NT2/D1 (cell line): ENCODE measurements around the gene PKMYT1.
A peak's percentile ranks its signal among the peaks of the same experiment; 100 is the strongest.

Experiments
- DNase-seq: peaks from one replicate; pipeline ENCODE4 v3.0.0-alpha.2; 2011; ENCODE audit warnings: low read depth, low spot score
- H3K27me3 ChIP-seq: 2 replicates; pipeline ENCODE4 v1.6.0; 2011; ENCODE audit warnings: mild to moderate bottlenecking; ENCODE audit not compliant: insufficient read length, insufficient read depth
- H3K36me3 ChIP-seq: 2 replicates; pipeline ENCODE4 v1.6.1; 2011; ENCODE audit warnings: mild to moderate bottlenecking, low read length, mixed read lengths; ENCODE audit not compliant: insufficient read depth, insufficient read length
- H3K4me1 ChIP-seq: 2 replicates; pipeline ENCODE4 v1.5.1; 2011; ENCODE audit not compliant: insufficient read depth, insufficient read length
- H3K4me3 ChIP-seq: 2 replicates; pipeline ENCODE4 v1.5.1; 2011; ENCODE audit warnings: low read depth; ENCODE audit not compliant: insufficient read length
- H3K9ac ChIP-seq: 2 replicates; pipeline ENCODE4 v1.6.0; 2011; ENCODE audit warnings: low read depth; ENCODE audit not compliant: insufficient read length
- H3K9me3 ChIP-seq: 2 replicates; pipeline ENCODE4 v1.5.1; 2011; ENCODE audit warnings: mild to moderate bottlenecking, low read length; ENCODE audit not compliant: insufficient read depth
- SUZ12 ChIP-seq: IDR thresholded peaks from 2 replicates; pipeline ENCODE4 v1.6.1; 2011; ENCODE audit not compliant: insufficient read length, insufficient read depth; ENCODE audit errors: extremely low read depth
- YY1 ChIP-seq: IDR thresholded peaks from 2 replicates; pipeline ENCODE4 v1.6.1; 2011; ENCODE audit not compliant: insufficient read length, insufficient read depth
- ZNF274 ChIP-seq: IDR thresholded peaks from 2 replicates; pipeline ENCODE4 v1.6.1; 2011; ENCODE audit warnings: mild to moderate bottlenecking, low read depth, low read length

PKMYT1 gene

DNA sequence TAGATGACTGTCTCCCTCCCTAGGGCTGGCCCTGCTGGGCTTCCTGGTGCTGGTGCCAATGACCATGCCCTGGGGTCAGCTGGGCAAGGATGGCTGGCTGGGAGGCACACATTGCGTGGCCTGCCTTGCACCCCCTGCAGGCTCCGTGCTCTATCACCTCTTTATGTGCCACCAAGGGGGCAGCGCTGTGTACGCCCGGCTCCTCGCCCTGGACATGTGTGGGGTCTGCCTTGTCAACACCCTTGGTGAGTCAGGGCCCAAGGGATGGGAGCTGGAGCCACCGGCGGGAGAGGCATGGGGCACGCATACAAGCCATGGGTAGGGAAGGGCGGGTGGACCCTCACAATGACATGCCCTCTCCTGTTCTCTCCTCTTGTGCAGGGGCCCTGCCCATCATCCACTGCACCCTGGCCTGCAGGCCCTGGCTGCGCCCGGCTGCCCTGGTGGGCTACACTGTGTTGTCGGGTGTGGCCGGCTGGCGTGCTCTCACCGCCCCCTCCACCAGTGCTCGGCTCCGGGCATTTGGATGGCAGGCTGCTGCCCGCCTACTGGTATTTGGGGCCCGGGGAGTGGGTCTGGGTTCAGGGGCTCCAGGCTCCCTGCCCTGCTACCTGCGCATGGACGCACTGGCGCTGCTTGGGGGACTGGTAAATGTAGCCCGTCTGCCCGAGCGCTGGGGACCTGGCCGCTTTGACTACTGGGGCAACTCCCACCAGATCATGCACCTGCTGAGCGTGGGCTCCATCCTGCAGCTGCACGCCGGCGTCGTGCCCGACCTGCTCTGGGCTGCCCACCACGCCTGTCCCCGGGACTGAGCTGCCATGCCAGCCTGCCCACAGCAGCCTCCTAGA is 8.9 kb downstream of the PKMYT1 start:
- Histone ChIP-seq H3K36me3 (peaks cover 73% of the 10 kb centered on the region), H3K9me3 (no peaks in the 10 kb centered on the region), H3K4me1 (peaks cover 27% of the 10 kb centered on the region), H3K9ac (peak overlapping the region; percentile 99), H3K4me3 (peak overlapping the region; percentile 98), H3K27me3 (no peaks in the 10 kb centered on the region)
- TF ChIP-seq ZNF274 (no peak), YY1 (no peak), SUZ12 (no peak)
- DNase-seq = no peak

DNA sequence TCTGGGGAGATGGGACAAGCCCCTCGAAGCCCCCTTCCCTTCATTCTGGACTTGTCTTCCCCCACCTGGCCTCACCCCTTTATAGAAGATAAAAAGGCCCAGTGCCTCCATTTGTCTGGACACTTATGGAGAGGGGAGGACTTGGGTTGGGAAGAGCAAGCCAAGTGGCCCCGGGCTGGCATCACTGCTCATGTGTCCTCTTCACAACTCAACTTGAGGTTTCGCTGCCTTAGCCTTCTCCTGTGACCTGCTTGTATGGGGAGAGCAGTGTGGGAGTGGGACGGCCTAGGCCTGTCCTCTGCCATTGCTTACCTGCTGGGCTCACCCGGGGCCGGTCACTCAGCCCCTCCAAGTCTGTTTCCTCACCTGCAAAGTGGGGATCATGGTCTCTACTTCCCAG is 9.7 kb downstream of the PKMYT1 start:
- TF ChIP-seq ZNF274 (no peak), SUZ12 (no peak), YY1 (no peak)
- H3K27me3 ChIP-seq = no peaks in the 10 kb centered on the region
- peak overlapping the region; percentile 99 for H3K9ac ChIP-seq
- no peak for DNase-seq
- H3K36me3 ChIP-seq = peaks cover 69% of the 10 kb centered on the region
- H3K4me3 ChIP-seq = peak overlapping the region; percentile 98
- H3K9me3 ChIP-seq = no peaks in the 10 kb centered on the region
- peaks cover 28% of the 10 kb centered on the region for H3K4me1 ChIP-seq

DNA sequence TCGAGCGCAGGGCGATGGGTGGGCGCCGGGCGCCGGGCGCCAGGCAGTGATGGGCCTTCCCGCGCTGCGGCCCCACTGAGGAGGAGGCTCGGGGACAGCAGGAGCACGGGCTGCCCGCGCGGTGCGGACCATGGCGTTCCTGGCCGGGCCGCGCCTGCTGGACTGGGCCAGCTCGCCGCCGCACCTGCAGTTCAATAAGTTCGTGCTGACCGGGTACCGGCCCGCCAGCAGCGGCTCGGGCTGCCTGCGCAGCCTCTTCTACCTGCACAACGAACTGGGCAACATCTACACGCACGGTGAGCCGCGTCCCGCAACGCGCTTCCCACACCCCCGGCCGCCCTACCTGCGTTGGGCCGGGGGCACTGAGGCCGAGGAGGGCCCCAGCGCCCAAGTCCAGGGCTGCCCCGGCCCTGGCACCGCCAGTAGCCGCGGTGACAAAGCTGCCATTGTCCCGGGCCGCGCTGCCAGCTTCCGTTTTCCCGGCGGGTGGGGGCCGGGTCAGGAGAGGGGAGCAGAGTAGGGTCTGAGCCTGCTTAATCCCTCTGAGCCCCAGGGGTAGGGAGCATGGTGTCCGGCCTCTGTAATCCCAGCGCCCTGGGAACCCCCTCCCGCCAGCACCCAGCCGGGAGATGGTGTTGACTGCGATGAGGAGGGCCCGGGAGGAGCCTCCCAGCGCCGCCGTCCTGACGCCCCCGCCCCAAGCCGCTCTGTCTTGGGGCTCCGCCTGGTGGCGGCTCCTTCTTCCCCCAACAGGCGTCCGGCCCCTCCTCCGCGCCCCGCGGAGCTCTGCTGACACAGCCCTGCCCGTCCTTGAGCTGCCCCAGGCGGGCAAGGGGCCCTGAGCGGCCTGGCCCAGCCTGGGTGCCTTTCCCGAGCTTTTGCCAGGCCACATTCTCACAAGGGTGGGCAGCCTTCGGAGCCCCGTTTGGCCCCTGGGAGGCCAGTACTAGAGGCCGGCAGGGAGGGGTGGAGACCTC is 10.4 kb downstream of the PKMYT1 start:
- DNase-seq = peak; percentile 75
- H3K4me3 ChIP-seq = peak overlapping the region; percentile 98
- peaks cover 62% of the 10 kb centered on the region for H3K36me3 ChIP-seq
- H3K4me1 ChIP-seq = peaks cover 28% of the 10 kb centered on the region
- no peaks in the 10 kb centered on the region for H3K9me3 ChIP-seq
- no peaks in the 10 kb centered on the region for H3K27me3 ChIP-seq
- TF ChIP-seq SUZ12 = no peak
- peak overlapping the region; percentile 99 for H3K9ac ChIP-seq

DNA sequence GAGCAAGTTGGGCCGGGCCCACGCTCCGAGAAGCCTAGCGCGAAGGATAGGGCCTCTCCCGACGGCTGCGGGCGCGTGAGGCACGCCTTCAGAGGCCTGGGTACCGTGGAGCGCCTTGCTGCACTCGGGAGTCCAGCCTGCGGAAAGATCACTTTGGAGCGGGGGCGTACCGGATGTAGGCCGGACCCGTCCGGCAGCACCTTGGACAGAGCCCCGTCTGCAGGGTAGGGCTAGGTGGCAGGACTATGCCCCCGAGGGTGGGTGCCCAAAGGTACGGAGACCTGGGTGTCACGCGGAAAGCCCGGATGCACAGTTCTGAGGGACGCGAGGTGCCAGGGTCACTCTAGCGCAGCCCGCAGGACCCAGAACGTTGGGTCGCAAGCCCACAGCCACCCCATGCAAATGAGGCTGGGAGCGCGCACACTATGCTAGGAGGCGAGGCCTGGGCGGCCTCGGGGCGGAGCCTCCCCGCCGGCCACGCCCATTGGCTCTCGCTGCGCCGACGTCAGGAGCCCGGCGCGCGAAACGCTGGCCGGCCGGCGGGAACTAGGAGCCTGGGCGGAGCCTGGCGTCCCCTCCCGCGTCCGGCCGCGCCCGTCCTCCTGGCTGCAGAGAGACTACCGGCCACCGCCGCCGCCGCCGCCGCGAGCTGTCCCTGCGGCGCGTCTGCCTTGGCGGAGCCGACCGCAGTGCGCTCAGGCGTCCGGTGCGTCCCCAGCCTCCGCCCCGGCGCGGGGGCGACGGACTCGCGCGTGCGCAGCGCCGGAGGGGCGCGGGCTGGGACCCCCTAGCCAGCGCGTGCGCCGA is 11.3 kb downstream of the PKMYT1 start, which contains the start of gene PAQR4:
Gene PAQR4 (plus strand): TSS at position 611 of the 807 bp plus-strand sequence. CDS start 327 bp downstream, outside the sequence.
- no peaks in the 10 kb centered on the region for H3K27me3 ChIP-seq
- peak; percentile 87 for DNase-seq
- H3K4me1 ChIP-seq = peaks cover 24% of the 10 kb centered on the region
- H3K36me3 ChIP-seq = peaks cover 53% of the 10 kb centered on the region
- no peak for TF ChIP-seq ZNF274
- TF ChIP-seq YY1 = no peak
- peak within 1 kb of the TSS; percentile 98 for H3K4me3 ChIP-seq
- peak within 1 kb of the TSS; percentile 99 for H3K9ac ChIP-seq
- no peaks in the 10 kb centered on the region for H3K9me3 ChIP-seq

DNA sequence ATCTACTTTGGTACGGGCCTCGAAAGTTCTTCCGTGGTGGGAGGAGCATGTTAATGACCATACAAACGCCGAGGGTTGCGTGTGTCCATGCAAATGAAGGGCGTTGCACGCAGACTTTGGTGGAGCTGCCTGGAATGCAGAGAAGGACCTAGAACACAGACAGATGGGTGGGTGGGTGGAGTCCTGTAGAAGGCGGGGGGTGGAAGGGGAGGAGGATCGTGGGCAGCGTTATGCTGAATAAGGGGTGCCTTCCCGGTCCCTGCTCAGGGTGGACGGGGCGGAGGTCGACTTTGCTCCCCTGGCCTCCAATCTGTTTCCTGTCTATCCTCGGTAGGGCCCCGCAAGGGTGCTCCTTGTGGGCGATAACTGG is 11.9 kb downstream of the PKMYT1 start:
- Histone ChIP-seq H3K9ac (peak overlapping the region; percentile 83), H3K36me3 (peaks cover 47% of the 10 kb centered on the region), H3K9me3 (no peaks in the 10 kb centered on the region), H3K4me3 (peak overlapping the region; percentile 98), H3K4me1 (peaks cover 23% of the 10 kb centered on the region), H3K27me3 (no peaks in the 10 kb centered on the region)
- TF ChIP-seq SUZ12 (no peak), ZNF274 (no peak), YY1 (no peak)
- DNase-seq = no peak

DNA sequence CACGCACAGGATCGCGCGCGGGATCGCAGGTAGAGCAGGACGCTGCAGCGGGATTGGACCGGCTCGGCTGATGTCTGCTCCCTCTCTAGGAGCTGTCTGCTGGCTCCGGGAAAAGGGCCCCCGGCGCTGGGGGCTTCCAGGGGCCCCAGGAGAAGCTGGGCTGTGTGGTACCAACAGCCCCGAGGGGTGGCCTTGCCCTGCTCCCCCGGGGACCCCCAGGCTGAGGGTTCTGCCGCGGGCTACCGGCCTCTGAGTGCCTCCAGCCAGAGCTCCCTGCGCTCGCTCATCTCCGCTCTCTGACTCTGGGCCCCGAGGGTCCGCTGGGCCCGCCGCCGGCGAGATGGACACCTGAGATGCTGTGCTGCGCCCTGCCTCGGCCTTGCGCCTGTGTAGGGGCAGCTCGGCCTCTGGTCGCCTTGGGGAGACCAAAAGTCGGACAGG is 12.5 kb downstream of the PKMYT1 start:
- TF ChIP-seq YY1 (no peak), ZNF274 (no peak), SUZ12 (no peak)
- Histone ChIP-seq H3K4me1 (peaks cover 22% of the 10 kb centered on the region), H3K9ac (peak overlapping the region; percentile 83), H3K9me3 (no peaks in the 10 kb centered on the region), H3K36me3 (peaks cover 41% of the 10 kb centered on the region), H3K4me3 (no peak overlapping the region), H3K27me3 (no peaks in the 10 kb centered on the region)
- DNase-seq = no peak
